NCI-H1092 treated with DMSO at 0.1 percent for 48 hours (cell line): ENCODE data around the gene FAAP20.
A peak's percentile ranks its signal among the peaks of the same experiment; 100 is the strongest.

Experiments
- DNase-seq: peaks from one replicate; lab custom pipeline; 2025; lab: John Stamatoyannopoulos, UW

FAAP20 gene, protein sequence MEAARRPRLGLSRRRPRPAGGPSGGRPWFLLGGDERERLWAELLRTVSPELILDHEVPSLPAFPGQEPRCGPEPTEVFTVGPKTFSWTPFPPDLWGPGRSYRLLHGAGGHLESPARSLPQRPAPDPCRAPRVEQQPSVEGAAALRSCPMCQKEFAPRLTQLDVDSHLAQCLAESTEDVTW

GRCh38 chr1:2194319-2194897, at the start of gene FAAP20:
Gene FAAP20 (minus strand): TSS chr1:2194772. CDS start chr1:2194749, 23 bp downstream.
- peak; percentile 35 for DNase-seq

GRCh38 chr1:2242814-2243725, 48.5 kb upstream of the FAAP20 start:
- no peak for DNase-seq

GRCh38 chr1:2241820-2242219, 47.2 kb upstream of the FAAP20 start:
- no peak for DNase-seq

GRCh38 chr1:2240270-2241156, 45.9 kb upstream of the FAAP20 start:
- no peak for DNase-seq

- DNase-seq = no peak
Observed at GRCh38 chr1:2239384-2239985, 44.9 kb upstream of the FAAP20 start.

GRCh38 chr1:2239013-2239370, 44.4 kb upstream of the FAAP20 start:
- no peak for DNase-seq

DNA sequence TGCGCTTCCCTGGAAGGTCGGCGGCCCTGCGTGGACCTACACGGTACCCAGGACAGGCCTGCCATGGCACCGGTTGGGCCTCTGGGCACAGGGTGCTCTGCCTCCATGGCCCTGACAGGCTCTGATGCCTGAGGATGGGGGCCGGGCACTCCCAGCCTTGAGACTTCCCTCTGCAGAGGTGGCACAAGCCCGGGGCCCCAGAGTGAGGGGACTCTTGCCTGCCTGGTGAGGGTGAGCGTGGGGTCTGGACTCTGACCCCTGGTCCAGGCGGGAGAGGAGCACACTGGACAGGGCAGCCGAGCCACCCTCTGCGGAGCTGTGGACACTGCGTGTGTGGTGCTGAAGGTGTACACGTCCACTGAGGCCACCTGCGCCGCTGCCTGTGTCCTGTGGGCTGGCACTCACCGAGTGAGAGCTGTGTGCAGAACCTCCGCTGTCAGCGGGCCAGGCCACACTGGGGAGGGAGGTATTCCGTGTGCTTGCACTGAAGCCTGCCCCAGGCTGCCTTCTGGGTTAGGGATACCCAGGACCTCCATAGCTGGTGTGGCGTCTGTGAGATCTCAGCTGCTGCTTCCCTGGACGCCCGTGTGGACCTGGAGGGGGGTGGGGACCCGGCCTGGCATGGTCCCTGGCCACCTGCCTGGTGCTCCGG, 43.9 kb upstream of the FAAP20 start:
- DNase-seq = no peak

DNA sequence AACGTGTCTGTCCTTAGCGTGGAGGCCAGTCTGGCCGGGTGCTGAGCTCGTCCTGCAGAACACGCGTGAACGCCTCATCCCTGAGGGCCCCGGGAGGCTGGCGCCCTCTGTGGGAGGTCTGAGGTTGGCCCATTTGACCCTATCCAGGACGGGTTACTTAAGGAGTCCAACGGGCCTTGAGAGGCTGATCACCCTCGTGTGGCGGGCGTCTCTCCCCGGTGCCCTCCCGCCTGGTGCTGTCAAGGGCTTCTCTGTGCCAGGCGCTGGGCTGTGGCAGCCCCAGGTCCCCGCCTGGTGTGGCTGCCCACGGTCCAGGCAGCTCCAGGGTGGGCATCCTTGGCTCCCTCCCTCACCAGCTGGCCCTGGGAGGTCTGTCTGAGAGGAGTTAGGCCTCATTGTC, 43.2 kb upstream of the FAAP20 start:
- DNase-seq = no peak

DNA sequence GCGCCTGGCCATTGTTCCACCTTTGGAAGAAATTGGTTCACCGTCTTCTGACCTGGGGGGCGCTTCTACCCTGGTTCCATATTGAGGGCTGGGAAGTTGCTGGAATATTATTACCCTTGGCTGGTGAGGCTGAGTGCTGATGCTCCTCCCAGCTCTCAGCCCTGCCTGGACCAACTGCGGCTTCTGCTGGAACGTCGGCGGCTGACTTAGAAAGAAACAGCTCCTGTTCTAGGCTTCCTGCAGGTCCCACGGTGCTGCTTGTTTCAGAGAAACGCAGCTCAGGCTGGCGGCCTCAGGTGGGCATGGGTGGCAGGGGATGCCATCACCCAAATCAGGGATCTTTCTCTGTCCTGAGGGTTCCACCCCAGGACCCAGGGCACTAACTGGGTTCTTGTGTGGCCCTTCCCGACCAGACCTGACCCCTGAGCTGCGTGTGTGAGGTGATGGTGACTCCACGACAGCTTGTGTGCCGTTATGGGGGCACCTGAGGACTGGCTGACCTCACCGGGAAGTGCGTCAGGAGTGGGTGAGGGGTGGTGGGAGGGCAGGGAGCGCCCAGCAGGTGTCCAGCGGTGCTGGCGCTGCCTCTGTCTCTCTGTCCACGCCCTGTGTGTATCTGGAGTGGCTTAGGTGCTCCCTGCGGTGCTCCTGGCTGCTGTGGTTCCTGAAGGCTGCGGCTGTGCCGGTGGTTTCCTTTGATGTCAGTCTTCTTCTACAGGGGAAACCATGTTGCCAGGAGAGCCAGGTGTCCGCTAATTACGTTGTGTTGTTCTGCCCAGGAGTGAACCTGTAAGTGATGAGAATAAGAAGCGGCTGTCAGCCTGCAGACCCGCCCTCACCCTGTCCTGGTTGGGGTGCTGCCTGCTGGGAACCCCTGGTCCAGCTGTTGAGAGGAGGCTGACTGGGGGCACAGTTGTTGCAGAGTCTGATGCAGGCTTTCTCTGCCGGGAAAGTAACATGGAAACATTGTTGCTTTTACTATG, 42.4 kb upstream of the FAAP20 start:
- no peak for DNase-seq

DNA sequence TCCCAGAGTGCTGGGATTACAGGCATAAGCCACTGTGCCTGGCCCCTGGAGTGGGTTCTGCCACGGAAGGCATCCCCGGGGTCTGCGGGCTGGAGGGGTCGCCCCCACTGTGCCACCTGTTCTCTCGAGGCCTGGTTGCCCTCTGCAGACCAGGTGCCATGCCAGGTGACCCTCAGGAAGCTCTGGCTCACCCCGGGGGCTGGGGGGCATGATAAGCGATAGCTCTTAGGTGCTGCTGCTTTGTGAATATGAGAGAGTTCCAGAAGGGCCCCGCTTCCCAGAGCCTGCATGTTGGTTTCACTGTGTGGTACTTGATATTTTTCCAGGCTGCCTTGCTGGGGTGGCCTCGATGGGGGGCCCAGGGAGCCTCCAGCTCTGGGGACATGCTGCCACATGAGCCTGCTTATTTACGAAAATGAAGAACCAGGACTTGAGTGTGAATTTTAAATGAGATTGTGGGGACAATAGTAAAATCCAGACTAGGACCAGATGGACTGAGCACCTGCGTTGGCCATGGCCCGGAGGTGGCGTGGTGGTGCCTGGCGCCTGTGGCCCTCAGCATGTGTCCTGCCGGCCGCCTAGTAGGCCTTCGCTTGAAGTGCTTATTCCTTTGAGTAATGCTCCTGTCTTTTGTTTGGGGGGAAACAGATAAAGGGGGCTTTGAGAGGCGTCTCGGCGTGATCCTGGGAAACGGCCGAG, 40.9 kb upstream of the FAAP20 start:
- no peak for DNase-seq

DNA sequence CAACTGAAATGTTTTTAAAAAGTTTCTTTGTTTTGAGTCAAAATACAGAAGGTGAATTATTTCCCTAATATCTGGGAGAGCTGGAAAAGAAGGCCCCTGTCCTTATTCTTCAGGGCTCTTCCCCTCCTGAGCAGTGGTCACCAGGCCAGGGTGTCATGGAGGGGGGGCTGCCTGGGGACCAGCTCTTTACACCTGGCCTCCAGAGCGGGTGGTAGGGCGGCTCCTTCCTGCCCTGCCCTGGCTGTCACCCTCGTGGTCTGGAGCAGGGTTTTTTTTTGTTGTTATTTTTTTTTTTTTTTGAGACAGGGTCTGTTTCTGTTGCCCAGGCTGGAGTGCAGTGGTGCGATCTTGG, 40.2 kb upstream of the FAAP20 start:
- no peak for DNase-seq

GRCh38 chr1:2233997-2234761, 39.6 kb upstream of the FAAP20 start:
- no peak for DNase-seq

GRCh38 chr1:2233468-2233867, 38.9 kb upstream of the FAAP20 start:
- no peak for DNase-seq

- DNase-seq = no peak
Observed at GRCh38 chr1:2232916-2233438, 38.4 kb upstream of the FAAP20 start.

DNA sequence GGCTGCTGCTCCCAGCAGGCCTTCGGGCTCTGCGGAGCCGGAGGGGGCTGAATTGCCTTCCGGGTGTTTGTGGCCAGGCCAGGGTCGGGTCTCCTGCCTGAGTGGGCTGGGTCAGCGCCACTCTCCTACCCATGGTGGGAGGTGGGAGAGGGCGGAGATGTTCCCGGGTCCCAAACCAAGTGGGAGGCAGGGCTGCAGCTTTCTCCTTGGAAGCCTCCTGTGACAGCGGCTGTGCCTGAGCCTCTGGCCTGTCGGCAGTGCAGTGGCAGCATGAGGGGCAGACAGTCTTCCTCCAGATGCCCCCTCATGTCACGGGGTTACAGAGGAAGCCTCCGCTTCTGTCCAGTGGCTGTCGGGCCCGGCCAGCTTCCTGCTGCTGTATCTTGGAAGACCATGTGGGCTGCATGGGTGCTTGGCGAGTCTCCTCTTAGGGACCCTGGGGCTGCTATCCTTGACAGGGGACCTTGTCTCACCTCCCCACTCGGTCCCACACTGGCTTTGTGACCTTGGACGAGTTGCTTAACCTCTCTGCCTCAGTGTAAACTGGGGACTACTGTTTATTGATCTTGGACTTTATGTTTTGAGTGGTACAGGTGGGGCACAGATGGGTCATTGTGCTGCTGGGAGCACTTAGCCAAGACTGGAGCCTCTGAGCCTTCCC, 37.8 kb upstream of the FAAP20 start:
- DNase-seq = no peak

DNA sequence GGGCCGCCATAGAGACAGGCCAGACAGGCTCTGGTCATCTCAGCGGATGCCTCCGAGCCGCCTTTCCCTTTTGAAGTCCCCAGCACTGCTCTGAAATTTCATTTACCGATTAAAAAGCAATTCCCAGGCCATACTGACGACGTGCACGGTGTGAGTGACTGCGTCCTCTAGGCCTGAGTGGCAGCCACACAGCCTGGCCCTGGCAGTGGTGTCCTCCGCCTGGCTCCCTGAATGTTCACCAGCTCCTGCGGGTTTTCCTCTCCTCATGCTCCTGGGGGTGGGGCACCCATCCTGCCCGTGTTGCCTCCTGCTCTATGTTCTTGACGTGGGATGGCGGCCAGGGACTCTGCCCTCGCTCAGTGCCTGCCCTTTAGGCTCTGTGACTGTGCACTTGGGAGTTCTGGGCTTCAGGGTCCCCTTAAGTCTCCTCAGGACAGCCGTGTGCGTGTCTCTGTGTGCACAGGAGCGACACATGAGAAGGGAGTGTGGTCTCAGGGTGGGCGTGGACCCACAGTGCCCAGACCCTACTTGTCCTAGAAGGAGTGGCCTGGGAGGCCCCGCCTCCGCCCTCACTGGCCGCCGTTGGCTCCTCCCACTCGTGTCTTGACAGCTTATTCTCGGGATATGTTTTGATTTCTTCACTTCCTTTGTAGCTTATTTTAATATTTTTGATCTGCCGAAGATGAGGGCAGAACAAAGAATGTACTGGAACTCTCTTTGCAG, 37.1 kb upstream of the FAAP20 start:
- DNase-seq = no peak
